Posterior cingulate gyrus (tissue), 11 donors: Measurements from ENCODE around the gene SH3YL1.

Experiments used
- DNase-seq, 10 donors: peaks; one replicate each; pipeline versions ENCODE4 v3.0.0 to v3.0.0-alpha.2; 2020 to 2021; ENCODE audit warnings: mixed read lengths in 3 of 10
- intact Hi-C: fragments of 100-400 bp; cut with DNase I; formaldehyde crosslinking; loops from one replicate; pipeline ENCODE4 v1.15.1; 2023

The SH3YL1 gene

DNA sequence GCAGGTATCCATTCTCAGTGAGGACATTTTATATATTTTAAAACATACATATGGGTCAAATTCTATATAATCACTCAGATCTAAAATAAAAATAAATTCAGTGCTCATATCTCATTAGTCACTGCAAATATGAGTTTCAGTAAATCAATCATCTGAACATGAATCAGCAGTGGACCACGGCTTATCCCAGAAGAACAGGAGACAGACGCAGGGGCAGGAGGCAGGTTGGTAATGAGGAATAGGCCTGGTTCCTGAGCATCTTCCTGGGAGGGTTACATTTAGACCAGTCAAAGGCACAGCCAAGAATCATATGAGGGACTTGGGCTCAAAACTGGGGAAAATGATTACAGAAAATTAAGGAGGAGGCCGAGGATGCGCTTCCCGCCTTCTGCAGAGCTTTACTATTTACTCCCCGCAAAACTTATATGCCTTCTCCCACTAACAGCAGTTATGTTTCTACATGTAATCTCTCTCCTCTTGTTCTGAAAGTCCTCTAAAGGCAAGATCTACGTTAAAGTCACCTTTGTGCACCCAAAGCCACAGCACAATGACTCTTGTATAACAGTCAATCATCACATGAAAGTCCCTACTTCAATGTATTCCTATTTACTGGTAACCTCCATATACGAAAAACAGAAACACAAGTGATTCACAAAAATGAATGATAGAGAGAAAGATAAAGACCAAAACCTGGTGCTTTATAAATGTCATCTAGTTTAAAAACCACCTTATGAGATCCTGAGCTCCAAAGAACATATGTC lies 35.1 kb downstream of the SH3YL1 start:
- intact Hi-C loops = no loop called here
- DNase-seq = no peak

- intact Hi-C loops = no loop called here
- DNase-seq = no peak
Observed at GRCh38 chr2:228115-228514, 35.7 kb downstream of the SH3YL1 start.

- intact Hi-C loops = no loop called here
Observed at GRCh38 chr2:223971-224760, 39.7 kb downstream of the SH3YL1 start.

GRCh38 chr2:223451-223850 lies 40.4 kb downstream of the SH3YL1 start:
- intact Hi-C loops = no loop called here
- no peak for DNase-seq

More at GRCh38 chr2:223971-224760, 39.7 kb downstream of the SH3YL1 start:
- DNase-seq = peak in 2 of 10 donors; percentile 38 to 88

DNA sequence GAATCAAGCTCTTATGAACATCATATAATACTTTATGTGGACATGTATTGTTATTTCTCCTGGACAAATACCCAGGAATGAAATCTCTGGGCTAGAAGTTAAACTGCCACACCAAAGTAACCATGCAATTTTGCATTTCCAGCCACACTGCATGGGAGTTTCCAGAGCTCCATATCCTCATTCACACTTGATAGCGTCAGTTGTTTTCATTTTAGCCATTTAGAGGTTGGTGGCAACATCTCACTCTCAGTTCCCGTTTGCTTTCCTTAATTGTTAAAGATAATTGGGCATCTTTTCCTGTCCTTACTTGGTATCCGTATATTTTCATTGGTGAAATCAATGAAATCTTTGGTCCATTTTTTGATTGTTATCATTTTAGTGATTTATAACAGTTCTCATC lies 47.8 kb downstream of the SH3YL1 start:
- intact Hi-C loops = no loop called here
- no peak for DNase-seq

DNA sequence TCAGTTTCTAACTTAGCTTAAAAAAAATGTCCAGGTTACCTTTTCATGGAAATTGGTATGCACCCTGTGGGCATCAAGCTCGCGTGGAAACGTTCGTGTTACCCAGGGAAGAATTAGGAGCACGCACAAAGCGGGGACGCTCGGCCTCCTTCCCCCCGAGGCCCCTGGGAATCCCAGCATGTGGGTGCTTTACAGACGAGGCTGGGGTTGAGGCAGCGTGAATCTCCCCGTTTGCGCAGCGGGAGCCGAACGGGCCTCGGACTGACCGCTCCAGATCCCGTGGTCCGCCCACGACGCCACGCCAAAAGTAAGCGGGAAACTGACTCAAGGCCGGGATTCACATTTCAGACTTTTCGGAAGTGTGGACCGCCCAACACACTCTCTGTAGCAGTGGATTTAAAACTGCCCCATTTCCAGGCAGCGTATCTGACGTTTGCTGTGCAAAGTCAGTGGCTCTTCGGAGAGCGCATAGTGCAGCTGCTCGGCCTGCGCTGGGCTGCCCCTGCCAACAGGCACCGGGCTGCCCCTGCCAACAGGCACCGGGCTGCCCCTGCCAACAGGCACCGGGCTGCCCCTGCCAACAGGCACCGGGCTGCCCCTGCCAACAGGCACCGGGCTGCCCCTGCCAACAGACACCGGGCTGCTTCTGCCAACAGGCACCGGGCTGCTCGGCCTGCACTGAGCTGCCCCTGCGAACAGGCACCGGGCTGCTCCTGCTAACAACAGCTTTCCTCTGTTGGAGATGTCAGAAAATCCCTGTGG lies 49.7 kb downstream of the SH3YL1 start:
- intact Hi-C loops = no loop called here
- DNase-seq = peak in 4 of 10 donors; percentile 22 to 90 (median 62)

DNA sequence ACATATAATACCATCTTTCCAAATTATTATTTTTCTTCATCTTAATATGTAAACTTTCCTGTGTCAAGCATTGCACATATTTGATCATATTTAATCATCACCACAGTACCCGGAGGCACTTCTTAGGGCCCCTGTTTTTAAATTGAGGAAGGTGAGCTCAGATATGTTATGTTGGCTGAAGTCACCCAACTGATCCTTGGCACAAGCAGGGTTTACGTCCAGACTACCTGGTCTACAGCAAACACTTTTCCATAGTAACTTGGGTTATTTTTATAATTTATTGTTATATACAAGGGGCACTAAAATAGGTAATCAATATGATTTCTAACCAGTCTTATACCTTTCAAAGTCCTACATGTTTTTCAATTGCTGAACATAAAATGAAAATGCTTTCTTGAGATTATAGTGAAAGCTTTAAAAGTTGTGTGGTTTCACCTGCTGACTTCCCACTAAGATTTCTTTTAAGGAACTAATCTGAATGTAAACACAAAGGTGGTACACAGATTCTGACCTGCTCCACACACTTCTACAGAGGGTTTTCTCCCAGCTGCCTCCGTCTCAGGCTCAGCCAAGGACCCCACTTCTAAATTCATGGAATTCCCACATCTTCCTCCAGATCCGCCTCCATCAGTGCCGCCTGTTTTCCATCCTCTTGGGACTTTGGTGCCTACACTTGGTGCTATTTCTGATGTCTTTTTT lies 52.2 kb downstream of the SH3YL1 start:
- intact Hi-C loops = no loop called here
- DNase-seq = no peak

- intact Hi-C loops = no loop called here
- DNase-seq = no peak
Observed at GRCh38 chr2:210660-211059, 53.2 kb downstream of the SH3YL1 start.

GRCh38 chr2:209470-209869 lies 54.4 kb downstream of the SH3YL1 start:
- intact Hi-C loops = no loop called here
- DNase-seq = no peak

- intact Hi-C loops = no loop called here
- DNase-seq = no peak
Observed at GRCh38 chr2:208335-208734, 55.5 kb downstream of the SH3YL1 start.

GRCh38 chr2:203984-204383 lies 59.8 kb downstream of the SH3YL1 start:
- intact Hi-C loops = no loop called here
- no peak for DNase-seq

- DNase-seq = no peak
- intact Hi-C loops = no loop called here
Observed at GRCh38 chr2:203401-203800, 60.4 kb downstream of the SH3YL1 start.

GRCh38 chr2:202945-203344 lies 60.9 kb downstream of the SH3YL1 start:
- DNase-seq = no peak
- intact Hi-C loops = no loop called here

- intact Hi-C loops = no loop called here
- DNase-seq = no peak
Observed at GRCh38 chr2:201648-202433, 62.0 kb downstream of the SH3YL1 start.

GRCh38 chr2:199041-199966 lies 64.5 kb downstream of the SH3YL1 start:
- no peak for DNase-seq
- intact Hi-C loops = no loop called here

DNA sequence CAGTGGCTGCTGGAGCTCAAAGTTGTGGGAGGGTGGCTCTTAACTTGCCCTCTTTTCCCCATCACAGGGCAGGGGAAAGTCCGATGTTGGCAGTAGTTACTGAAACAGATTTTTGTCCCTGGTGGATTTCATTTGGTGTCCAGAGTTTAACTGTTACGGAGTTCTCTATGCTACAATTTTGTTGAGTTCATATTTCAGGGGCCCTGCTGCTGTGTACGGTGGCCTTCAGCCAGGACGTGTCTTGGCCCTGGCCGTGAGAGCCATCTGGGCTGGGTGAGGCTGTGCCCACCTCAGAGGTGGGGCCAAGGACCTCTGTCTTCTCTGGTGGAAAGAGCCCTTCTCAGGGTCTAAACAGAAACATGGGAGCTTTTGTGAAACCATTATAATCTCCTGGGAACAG lies 67.4 kb downstream of the SH3YL1 start:
- DNase-seq = no peak
- intact Hi-C loops = no loop called here

DNA sequence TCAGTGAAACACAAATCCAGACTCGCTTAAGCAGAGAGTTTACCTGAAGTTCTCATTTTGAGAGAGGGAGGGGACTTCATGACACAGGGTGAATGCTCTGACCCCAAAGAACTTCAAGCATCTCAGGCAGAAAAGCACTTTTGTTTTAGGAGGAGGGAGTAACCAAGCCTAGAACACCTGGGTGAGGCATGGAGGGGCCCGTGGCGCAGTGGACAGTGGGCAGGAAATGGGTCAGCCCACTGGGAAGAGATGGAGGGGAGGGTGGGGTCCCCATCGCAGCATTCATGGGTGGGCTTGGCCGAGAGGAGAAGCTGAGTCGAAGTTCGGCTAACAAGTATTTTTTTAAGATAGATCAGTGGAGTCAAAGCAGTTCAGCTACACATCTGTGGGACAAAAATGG lies 67.9 kb downstream of the SH3YL1 start:
- intact Hi-C loops = no loop called here
- no peak for DNase-seq

DNA sequence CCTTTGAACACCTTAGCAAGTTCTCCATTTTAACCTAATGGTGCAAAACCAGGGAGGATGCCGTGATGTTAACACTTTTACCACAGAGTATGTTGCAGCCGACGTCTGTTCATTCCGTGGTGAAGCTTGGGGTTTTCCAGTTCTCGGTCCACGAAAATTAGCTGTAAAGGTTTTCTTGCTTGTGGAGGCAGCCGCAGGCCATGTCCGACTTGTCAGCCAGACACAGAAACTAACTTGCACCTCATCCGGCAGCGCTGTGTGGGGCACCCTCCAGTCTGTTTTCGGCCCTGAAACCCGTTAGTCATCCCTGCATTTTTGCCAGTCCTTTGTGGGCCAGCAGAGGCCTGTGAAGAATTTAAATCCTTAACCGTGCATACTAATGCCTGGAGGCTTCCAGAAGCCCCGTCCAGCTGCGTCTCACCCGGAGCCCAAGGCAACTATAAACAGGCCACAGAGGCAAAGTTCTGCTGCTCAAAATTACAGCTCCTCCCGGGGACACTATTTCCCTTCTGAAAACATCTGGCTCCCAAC lies 70.6 kb downstream of the SH3YL1 start:
- peak in 2 of 10 donors; percentile 13 to 78 for DNase-seq

More for the DNA sequence above, 70.6 kb downstream of the SH3YL1 start:
- intact Hi-C loops = no loop called here
